Osteocyte (in vitro differentiated cells): Measurements from ENCODE around the gene ZNF284. TPM values are rescaled to one million over a fixed set of nuclear protein-coding genes. Genes with fewer than 3 reads are reported as not detected.
"Not testable (repeated sequence)": the region's sequence is repeated elsewhere in the genome, so short reads cannot be mapped to it uniquely, and the experiment has no call there.

Experiments
- DNase-seq: peaks from one replicate; pipeline ENCODE4 v3.0.0; 2021; ENCODE audit warnings: mixed read lengths; ENCODE audit not compliant: unreplicated experiment; ENCODE audit errors: extremely low spot score
- H3K27ac Mint-ChIP-seq: one replicate; pipeline ENCODE4 v1.8.0; 2021; ENCODE audit warnings: mild to moderate bottlenecking, mixed read lengths; ENCODE audit not compliant: unreplicated experiment
- H3K27me3 Mint-ChIP-seq: one replicate; pipeline ENCODE4 v1.8.0; 2021; ENCODE audit warnings: mixed read lengths; ENCODE audit not compliant: unreplicated experiment
- H3K36me3 Mint-ChIP-seq: one replicate; pipeline ENCODE4 v1.8.0; 2021; ENCODE audit warnings: mixed read lengths; ENCODE audit not compliant: unreplicated experiment
- H3K4me1 Mint-ChIP-seq: one replicate; pipeline ENCODE4 v1.8.0; 2021; ENCODE audit warnings: mixed read lengths; ENCODE audit not compliant: unreplicated experiment
- H3K4me3 Mint-ChIP-seq: one replicate; pipeline ENCODE4 v1.8.0; 2021; ENCODE audit warnings: mild to moderate bottlenecking, moderate library complexity, mixed read lengths; ENCODE audit not compliant: unreplicated experiment
- H3K9me3 Mint-ChIP-seq: one replicate; pipeline ENCODE4 v1.8.0; 2021; ENCODE audit warnings: mixed read lengths; ENCODE audit not compliant: unreplicated experiment
- CTCF ChIP-seq: fragments of 200-600 bp; sonication (generic); IDR thresholded peaks from 2 replicates; pipeline ENCODE4 v1.5.0; 2021; ENCODE audit warnings: antibody characterized with exemption, mild to moderate bottlenecking, moderate library complexity
- total RNA-seq: library from RNA; stranded (reverse); gene quantifications from 2 replicates; pipeline ENCODE4 v1.2.1, GENCODE V29; 2021

ZNF284 gene
- total RNA-seq, 1 donor from 2014 or later, result 3.8 TPM

- Mint-ChIP-seq H3K36me3 (peaks cover 46% of the 10 kb centered on the region), H3K27me3 (no peaks in the 10 kb centered on the region), H3K4me1 (peaks cover 12% of the 10 kb centered on the region), H3K9me3 (peaks cover 37% of the 10 kb centered on the region), H3K4me3 (no peak overlapping the region), H3K27ac (no peak overlapping the region)
- TF ChIP-seq CTCF, result no peak
- no peak for DNase-seq
These were observed 37.5 kb downstream of the ZNF284 start for GRCh38 chr19:44109458-44109857.

GRCh38 chr19:44111910-44112463 lies 40.0 kb downstream of the ZNF284 start:
- no peaks in the 10 kb centered on the region for H3K27me3 Mint-ChIP-seq
- H3K4me3 Mint-ChIP-seq, result peak overlapping the region; percentile 96
- peaks cover 31% of the 10 kb centered on the region for H3K36me3 Mint-ChIP-seq
- peaks cover 32% of the 10 kb centered on the region for H3K9me3 Mint-ChIP-seq
- no peak for DNase-seq
- no peak for TF ChIP-seq CTCF
- H3K4me1 Mint-ChIP-seq, result peaks cover 20% of the 10 kb centered on the region
- H3K27ac Mint-ChIP-seq, result peak overlapping the region; percentile 98

GRCh38 chr19:44112802-44113137 lies 40.8 kb downstream of the ZNF284 start:
- no peak for DNase-seq
- H3K36me3 Mint-ChIP-seq, result peaks cover 23% of the 10 kb centered on the region
- peak overlapping the region; percentile 98 for H3K27ac Mint-ChIP-seq
- TF ChIP-seq CTCF, result no peak
- H3K9me3 Mint-ChIP-seq, result peaks cover 24% of the 10 kb centered on the region
- H3K4me1 Mint-ChIP-seq, result peaks cover 20% of the 10 kb centered on the region
- H3K27me3 Mint-ChIP-seq, result no peaks in the 10 kb centered on the region
- H3K4me3 Mint-ChIP-seq, result peak overlapping the region; percentile 96

- peak within 1 kb of the TSS; percentile 98 for H3K27ac Mint-ChIP-seq
- H3K36me3 Mint-ChIP-seq, result peaks cover 22% of the 10 kb centered on the region
- no peaks in the 10 kb centered on the region for H3K27me3 Mint-ChIP-seq
- H3K4me3 Mint-ChIP-seq, result peak within 1 kb of the TSS; percentile 96
- peaks cover 19% of the 10 kb centered on the region for H3K9me3 Mint-ChIP-seq
- peak; percentile 11 for TF ChIP-seq CTCF
- peak; percentile 97 for DNase-seq
- peaks cover 20% of the 10 kb centered on the region for H3K4me1 Mint-ChIP-seq
These were observed 41.3 kb downstream of the ZNF284 start, which contains the start of gene ZNF225 for GRCh38 chr19:44113138-44113783. Gene ZNF225, plus strand, starts transcription at chr19:44113399. Its CDS starts 2,429 bp downstream, at chr19:44115828.

- no peak for TF ChIP-seq CTCF
- H3K4me3 Mint-ChIP-seq, result peak overlapping the region; percentile 96
- peaks cover 20% of the 10 kb centered on the region for H3K4me1 Mint-ChIP-seq
- H3K36me3 Mint-ChIP-seq, result peaks cover 27% of the 10 kb centered on the region
- H3K27me3 Mint-ChIP-seq, result no peaks in the 10 kb centered on the region
- H3K9me3 Mint-ChIP-seq, result peaks cover 17% of the 10 kb centered on the region
- DNase-seq, result no peak
- H3K27ac Mint-ChIP-seq, result peak overlapping the region; percentile 98
These were observed 41.9 kb downstream of the ZNF284 start for GRCh38 chr19:44113784-44114390.

GRCh38 chr19:44121162-44121561 lies 49.2 kb downstream of the ZNF284 start:
- H3K4me3 Mint-ChIP-seq, H3K4me1 Mint-ChIP-seq, H3K27me3 Mint-ChIP-seq, DNase-seq, H3K27ac Mint-ChIP-seq: not testable (repeated sequence)
- H3K9me3 Mint-ChIP-seq, result peaks cover 29% of the 10 kb centered on the region
- H3K36me3 Mint-ChIP-seq, result peaks cover 80% of the 10 kb centered on the region
